ENCODE results near the gene RFX2.

The RFX2 gene

DNA sequence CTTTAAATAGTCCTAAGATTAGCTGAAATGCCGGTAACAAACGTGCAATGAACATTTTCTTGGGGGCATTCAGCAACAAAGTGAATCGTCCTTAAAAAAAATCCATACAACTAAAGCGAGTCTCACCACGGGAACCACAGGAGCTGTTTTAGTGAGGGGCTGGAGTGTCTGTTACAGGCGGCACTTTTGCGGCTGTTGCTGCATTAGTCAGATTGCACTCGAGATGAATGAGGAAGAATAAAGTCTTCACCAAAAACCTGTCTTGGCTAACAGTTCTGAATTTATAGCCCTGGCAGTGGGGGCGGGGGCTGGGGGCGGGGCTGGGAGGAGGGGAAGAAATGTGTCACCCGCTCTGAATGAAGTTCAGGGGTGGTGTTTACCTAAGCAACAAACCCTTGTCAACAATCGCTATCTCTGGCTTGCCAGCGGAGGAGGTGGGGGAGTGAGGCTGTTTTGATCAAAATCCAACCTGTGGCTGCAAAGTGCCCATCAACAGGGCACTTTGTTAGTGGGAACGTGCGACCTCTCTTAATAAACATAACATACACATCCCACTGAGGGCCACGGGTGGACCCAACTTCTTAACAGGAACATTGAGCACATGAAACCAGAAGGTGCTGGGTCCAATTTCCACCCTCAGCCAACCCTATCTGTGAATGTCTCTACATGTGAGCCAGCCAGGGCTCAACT lies 44.5 kb downstream of the RFX2 start:
- no peaks in the 10 kb centered on the region for H4K20me1 ChIP-seq (ENCODE audit: low read depth, low read length)
- no peaks in the 10 kb centered on the region for H3K79me2 ChIP-seq (ENCODE audit: insufficient read depth, low read length)
- no peak overlapping the region for H3K27ac ChIP-seq (ENCODE audit: low read depth, low read length)
- H3F3A ChIP-seq (ENCODE audit: insufficient read depth), result no peaks in the 10 kb centered on the region
- H3K9me2 ChIP-seq (replicated peaks; ENCODE audit: insufficient read depth, low read length), result no peaks in the 10 kb centered on the region
- no peaks in the 10 kb centered on the region for H3K27me3 ChIP-seq (ENCODE audit: low read length)
- H3K4me2 ChIP-seq (ENCODE audit: low read depth, low read length, poor library complexity, severe bottlenecking), result no peak overlapping the region
- H3K9me3 ChIP-seq (ENCODE audit: insufficient read depth, low read length), result no peaks in the 10 kb centered on the region
- H3K9ac ChIP-seq (ENCODE audit: low read length), result no peak overlapping the region
- no peak overlapping the region for H2AFZ ChIP-seq (ENCODE audit: low read depth, low read length, severe bottlenecking)
- TF ChIP-seq, protein P1, sequence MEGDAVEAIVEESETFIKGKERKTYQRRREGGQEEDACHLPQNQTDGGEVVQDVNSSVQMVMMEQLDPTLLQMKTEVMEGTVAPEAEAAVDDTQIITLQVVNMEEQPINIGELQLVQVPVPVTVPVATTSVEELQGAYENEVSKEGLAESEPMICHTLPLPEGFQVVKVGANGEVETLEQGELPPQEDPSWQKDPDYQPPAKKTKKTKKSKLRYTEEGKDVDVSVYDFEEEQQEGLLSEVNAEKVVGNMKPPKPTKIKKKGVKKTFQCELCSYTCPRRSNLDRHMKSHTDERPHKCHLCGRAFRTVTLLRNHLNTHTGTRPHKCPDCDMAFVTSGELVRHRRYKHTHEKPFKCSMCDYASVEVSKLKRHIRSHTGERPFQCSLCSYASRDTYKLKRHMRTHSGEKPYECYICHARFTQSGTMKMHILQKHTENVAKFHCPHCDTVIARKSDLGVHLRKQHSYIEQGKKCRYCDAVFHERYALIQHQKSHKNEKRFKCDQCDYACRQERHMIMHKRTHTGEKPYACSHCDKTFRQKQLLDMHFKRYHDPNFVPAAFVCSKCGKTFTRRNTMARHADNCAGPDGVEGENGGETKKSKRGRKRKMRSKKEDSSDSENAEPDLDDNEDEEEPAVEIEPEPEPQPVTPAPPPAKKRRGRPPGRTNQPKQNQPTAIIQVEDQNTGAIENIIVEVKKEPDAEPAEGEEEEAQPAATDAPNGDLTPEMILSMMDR (IDR thresholded peaks at IDR 0.05; ENCODE audit: insufficient read depth, low read length, poor library complexity, severe bottlenecking), result no peak
- TF ChIP-seq EZH2phosphoT487 (conservative IDR thresholded peaks at IDR 0.05; ENCODE audit: low read length), result no peak
- H3K36me3 ChIP-seq (ENCODE audit: low read length), result no peaks in the 10 kb centered on the region
- no peak overlapping the region for H3K4me3 ChIP-seq (ENCODE audit: insufficient read depth, low read length, poor library complexity, severe bottlenecking)

DNA sequence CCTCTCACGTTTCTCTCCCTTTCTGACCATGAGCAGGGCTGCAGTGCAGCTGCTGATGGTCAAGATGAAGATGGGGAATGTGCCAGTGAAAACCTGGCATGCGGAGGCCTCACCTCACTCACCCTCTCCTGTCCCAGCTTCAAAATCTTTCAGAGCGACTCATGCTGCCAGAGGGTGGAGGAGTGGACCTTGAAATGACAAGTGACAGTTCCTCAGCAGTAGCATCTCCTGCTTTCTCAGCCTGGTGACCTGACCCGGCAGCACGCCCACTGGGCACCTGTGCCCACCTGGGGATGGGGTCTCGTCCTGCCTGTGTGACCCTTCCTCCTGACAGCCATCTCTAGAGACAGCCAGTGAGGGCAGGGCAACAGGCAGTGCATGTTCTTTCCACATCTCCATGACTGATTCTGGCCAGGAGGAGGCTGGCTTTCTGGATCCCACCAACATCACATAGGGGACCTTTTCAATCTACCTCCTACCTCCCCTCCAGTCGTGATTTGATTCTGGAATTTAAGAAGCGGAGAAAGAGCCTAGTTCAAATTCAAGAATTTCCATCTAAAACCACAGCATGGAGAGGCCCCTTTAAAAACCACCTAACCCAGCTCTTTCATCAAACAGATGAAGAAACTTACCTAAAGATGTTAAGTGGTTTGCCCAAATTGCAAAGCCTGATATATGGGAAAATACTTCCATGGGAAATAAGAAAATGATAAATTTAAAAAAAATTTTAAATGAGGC lies 45.8 kb downstream of the RFX2 start:
- H3K4me3 ChIP-seq (ENCODE audit: insufficient read depth, low read length, poor library complexity, severe bottlenecking), result no peak overlapping the region
- H3F3A ChIP-seq (ENCODE audit: insufficient read depth), result no peaks in the 10 kb centered on the region
- no peaks in the 10 kb centered on the region for H3K36me3 ChIP-seq (ENCODE audit: low read length)
- H2AFZ ChIP-seq (ENCODE audit: low read depth, low read length, severe bottlenecking), result no peak overlapping the region
- H3K9me2 ChIP-seq (replicated peaks; ENCODE audit: insufficient read depth, low read length), result no peaks in the 10 kb centered on the region
- H3K79me2 ChIP-seq (ENCODE audit: insufficient read depth, low read length), result no peaks in the 10 kb centered on the region
- H4K20me1 ChIP-seq (ENCODE audit: low read depth, low read length), result no peaks in the 10 kb centered on the region
- no peak for TF ChIP-seq EZH2phosphoT487 (conservative IDR thresholded peaks at IDR 0.05; ENCODE audit: low read length)
- TF ChIP-seq, protein P1 (IDR thresholded peaks at IDR 0.05; ENCODE audit: insufficient read depth, low read length, poor library complexity, severe bottlenecking), result no peak
- no peak overlapping the region for H3K4me2 ChIP-seq (ENCODE audit: low read depth, low read length, poor library complexity, severe bottlenecking)
- no peak overlapping the region for H3K9ac ChIP-seq (ENCODE audit: low read length)
- no peaks in the 10 kb centered on the region for H3K9me3 ChIP-seq (ENCODE audit: insufficient read depth, low read length)
- H3K27me3 ChIP-seq (ENCODE audit: low read length), result no peaks in the 10 kb centered on the region
- H3K27ac ChIP-seq (ENCODE audit: low read depth, low read length), result no peak overlapping the region

DNA sequence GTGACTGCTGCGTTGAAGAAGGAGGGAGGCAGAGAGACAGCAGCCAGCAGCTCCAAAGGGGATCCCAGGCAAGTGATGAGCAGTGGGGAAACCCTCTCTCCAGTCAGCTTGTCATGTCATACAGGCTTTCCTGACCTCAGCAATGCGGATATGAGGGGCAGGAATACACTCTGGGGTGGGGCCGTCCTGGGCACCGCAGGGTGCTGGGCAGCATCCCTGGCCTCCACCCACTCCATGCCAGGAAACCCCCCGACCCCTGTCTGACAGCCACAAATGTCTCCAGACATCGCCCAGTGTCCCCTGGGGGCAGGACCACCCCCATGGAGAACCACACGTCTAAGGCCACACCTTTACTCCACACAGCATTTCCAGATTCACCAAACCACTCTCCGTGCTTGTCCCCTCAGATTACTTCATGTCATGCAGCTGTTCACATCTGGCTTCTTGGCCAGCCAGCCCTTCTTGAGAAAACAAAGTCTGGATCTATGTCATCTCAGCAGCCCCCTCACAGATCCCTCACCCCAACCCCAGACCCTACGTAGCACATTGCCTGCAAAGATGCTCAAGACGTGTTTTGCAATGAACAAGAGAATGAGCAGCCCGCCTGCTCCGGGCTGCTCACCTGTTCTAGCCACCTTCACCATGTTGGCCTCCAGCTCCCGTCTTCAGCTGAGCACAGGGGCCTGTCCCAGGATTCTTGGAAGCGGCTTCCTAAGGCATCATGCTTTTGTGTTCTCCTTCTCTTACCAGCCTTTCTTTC lies 46.5 kb downstream of the RFX2 start:
- H3K9ac ChIP-seq (ENCODE audit: low read length), result no peak overlapping the region
- no peak overlapping the region for H2AFZ ChIP-seq (ENCODE audit: low read depth, low read length, severe bottlenecking)
- TF ChIP-seq, protein P1 (IDR thresholded peaks at IDR 0.05; ENCODE audit: insufficient read depth, low read length, poor library complexity, severe bottlenecking), result no peak
- TF ChIP-seq EZH2phosphoT487 (conservative IDR thresholded peaks at IDR 0.05; ENCODE audit: low read length), result no peak
- no peaks in the 10 kb centered on the region for H3K9me3 ChIP-seq (ENCODE audit: insufficient read depth, low read length)
- no peaks in the 10 kb centered on the region for H3K36me3 ChIP-seq (ENCODE audit: low read length)
- no peak overlapping the region for H3K27ac ChIP-seq (ENCODE audit: low read depth, low read length)
- no peaks in the 10 kb centered on the region for H3K27me3 ChIP-seq (ENCODE audit: low read length)
- H3F3A ChIP-seq (ENCODE audit: insufficient read depth), result no peaks in the 10 kb centered on the region
- H4K20me1 ChIP-seq (ENCODE audit: low read depth, low read length), result no peaks in the 10 kb centered on the region
- H3K4me2 ChIP-seq (ENCODE audit: low read depth, low read length, poor library complexity, severe bottlenecking), result no peak overlapping the region
- H3K9me2 ChIP-seq (replicated peaks; ENCODE audit: insufficient read depth, low read length), result no peaks in the 10 kb centered on the region
- H3K4me3 ChIP-seq (ENCODE audit: insufficient read depth, low read length, poor library complexity, severe bottlenecking), result no peak overlapping the region
- no peaks in the 10 kb centered on the region for H3K79me2 ChIP-seq (ENCODE audit: insufficient read depth, low read length)
